ENCODE results near the gene VAPA. TPM values are rescaled to one million over a fixed set of nuclear protein-coding genes. Genes with fewer than 3 reads are reported as not detected.

Gene VAPA
- total and polyA plus RNA-seq, 3 donors from 2014 or later: 177 to 224 (median 180) TPM

- H3K9me3 ChIP-seq: no peaks in the 10 kb centered on the region
- no peak overlapping the region for H3K27ac ChIP-seq
- WGBS, 2 donors: 46 to 50% methylated on average over 4 of the region's 4 CpGs
- H3K4me3 ChIP-seq: no peak overlapping the region
- no peaks in the 10 kb centered on the region for H3K27me3 ChIP-seq
- no peak for TF ChIP-seq CTCF (IDR thresholded peaks at IDR 0.05)
- no peak for TF ChIP-seq POLR2A (IDR thresholded peaks at IDR 0.05)
- intact Hi-C loops (cut with DNase I; ENCODE audit: low total_unique reads): no loop called here
- DNase-seq: no peak
- H3K4me1 ChIP-seq: peaks cover 49% of the 10 kb centered on the region
- H3K36me3 ChIP-seq (ENCODE audit: low read depth, missing control alignments): no peaks in the 10 kb centered on the region
Observed at GRCh38 chr18:9922592-9923311, 8.9 kb downstream of the VAPA start.

GRCh38 chr18:9924371-9924943, 10.6 kb downstream of the VAPA start:
- Histone ChIP-seq H3K4me3 (no peak overlapping the region), H3K27ac (no peak overlapping the region), H3K27me3 (no peaks in the 10 kb centered on the region), H3K4me1 (peaks cover 35% of the 10 kb centered on the region), H3K36me3 (ENCODE audit: low read depth, missing control alignments) (no peaks in the 10 kb centered on the region), H3K9me3 (no peaks in the 10 kb centered on the region)
- TF ChIP-seq POLR2A (IDR thresholded peaks at IDR 0.05) (no peak), CTCF (IDR thresholded peaks at IDR 0.05) (no peak)
- 50 to 55% methylated on average over 4 of the region's 4 CpGs for WGBS, 2 donors
- intact Hi-C loops (cut with DNase I; ENCODE audit: low total_unique reads): no loop called here
- DNase-seq: no peak

- H3K9me3 ChIP-seq: no peaks in the 10 kb centered on the region
- no peak overlapping the region for H3K4me3 ChIP-seq
- no peak overlapping the region for H3K27ac ChIP-seq
- no peak for DNase-seq
- H3K4me1 ChIP-seq: peaks cover 30% of the 10 kb centered on the region
- TF ChIP-seq CTCF (IDR thresholded peaks at IDR 0.05) (no peak), POLR2A (IDR thresholded peaks at IDR 0.05) (no peak)
- 39 to 55% methylated on average over 1 of the region's 1 CpG for WGBS, 2 donors
- H3K27me3 ChIP-seq: no peaks in the 10 kb centered on the region
- H3K36me3 ChIP-seq (ENCODE audit: low read depth, missing control alignments): no peaks in the 10 kb centered on the region
- intact Hi-C loops (cut with DNase I; ENCODE audit: low total_unique reads): no loop called here
Observed at GRCh38 chr18:9925369-9925768, 11.6 kb downstream of the VAPA start.

GRCh38 chr18:9925795-9926194, 12.0 kb downstream of the VAPA start:
- 71 to 76% methylated on average over 4 of the region's 4 CpGs for WGBS, 2 donors
- Histone ChIP-seq H3K9me3 (no peaks in the 10 kb centered on the region), H3K27me3 (no peaks in the 10 kb centered on the region), H3K4me1 (peaks cover 30% of the 10 kb centered on the region), H3K36me3 (ENCODE audit: low read depth, missing control alignments) (no peaks in the 10 kb centered on the region), H3K4me3 (no peak overlapping the region), H3K27ac (no peak overlapping the region)
- no peak for TF ChIP-seq CTCF (IDR thresholded peaks at IDR 0.05)
- intact Hi-C loops (cut with DNase I; ENCODE audit: low total_unique reads): no loop called here
- DNase-seq: no peak
